Smooth muscle cell (in vitro differentiated cells): ENCODE measurements around the gene SCGB3A2. TPM values are rescaled to one million over a fixed set of nuclear protein-coding genes. Genes with fewer than 3 reads are reported as not detected.

ENCODE experiments used
- DNase-seq: peaks from one replicate; lab custom pipeline; 2025; ENCODE audit not compliant: unreplicated experiment; lab: John Stamatoyannopoulos, UW
- H2AFZ ChIP-seq: fragments of 200-600 bp; sonication (generic); 2 replicates; pipeline ENCODE4 v1.6.0; 2016; ENCODE audit warnings: antibody characterized with exemption, low read depth, mild to moderate bottlenecking
- H3F3A ChIP-seq: fragments of 200-600 bp; sonication (generic); 2 replicates; pipeline ENCODE4 v1.6.0; 2017; ENCODE audit warnings: antibody characterized with exemption, low read depth
- H3K27ac ChIP-seq: fragments of 200-600 bp; sonication (generic); 2 replicates; pipeline ENCODE4 v1.5.1; 2016; ENCODE audit warnings: low read depth, mild to moderate bottlenecking
- H3K27me3 ChIP-seq: fragments of 200-600 bp; sonication (generic); 2 replicates; pipeline ENCODE4 v1.6.1; 2016; ENCODE audit warnings: low read depth, mild to moderate bottlenecking
- H3K36me3 ChIP-seq: fragments of 200-600 bp; sonication (generic); 2 replicates; pipeline ENCODE4 v1.5.1; 2016; ENCODE audit warnings: low read depth
- H3K4me1 ChIP-seq: fragments of 200-600 bp; sonication (generic); 2 replicates; pipeline ENCODE4 v1.5.1; 2016; ENCODE audit warnings: low read depth
- H3K4me2 ChIP-seq: fragments of 200-600 bp; sonication (generic); 2 replicates; pipeline ENCODE4 v1.6.0; 2016; ENCODE audit warnings: mild to moderate bottlenecking
- H3K4me3 ChIP-seq: fragments of 200-600 bp; sonication (generic); 2 replicates; pipeline ENCODE4 v1.5.1; 2016; ENCODE audit warnings: mild to moderate bottlenecking
- H3K79me2 ChIP-seq: fragments of 200-600 bp; sonication (generic); 2 replicates; pipeline ENCODE4 v1.6.0; 2016; ENCODE audit warnings: low read depth, mild to moderate bottlenecking
- H3K9ac ChIP-seq: fragments of 200-600 bp; sonication (generic); 2 replicates; pipeline ENCODE4 v1.6.0; 2016; ENCODE audit warnings: low read depth
- H3K9me3 ChIP-seq: fragments of 200-600 bp; sonication (generic); replicated peaks from 2 replicates; pipeline ENCODE4 v1.5.1; 2016; ENCODE audit warnings: low read depth
- H4K20me1 ChIP-seq: fragments of 200-600 bp; sonication (generic); 2 replicates; pipeline ENCODE4 v1.6.0; 2016; ENCODE audit warnings: low read depth
- WGBS: methylation state at CpG from one replicate; pipeline ENCODE4 v1.1.7; 2016; ENCODE audit warnings: low lambda C conversion rate; 5-methylcytosine and 5-hydroxymethylcytosine counted together
- polyA plus RNA-seq: library from polyadenylated mRNA; unstranded; fragments of >200 nt; fragmentation: Nextera tagmentation; extraction: Ambion mirVana; gene quantifications from 2 replicates; pipeline ENCODE4 v1.2.1, GENCODE V29; 2016
- total RNA-seq: library from RNA; depleted of rRNA; stranded (reverse); fragments of >200 nt; gene quantifications from 2 replicates; pipeline ENCODE4 v1.2.3, GENCODE V29; 2014
- TF ChIP-seq, protein P1 (sequence below): fragments of 200-600 bp; sonication (generic); IDR thresholded peaks from 2 replicates; pipeline ENCODE4 v1.5.1; 2017; ENCODE audit warnings: borderline replicate concordance, mild to moderate bottlenecking, antibody characterized with exemption; ENCODE audit not compliant: insufficient read depth, poor library complexity, severe bottlenecking

The SCGB3A2 gene
- total and polyA plus RNA-seq, 2 experiments from 2014 or later: 2.3 to 3.9 TPM

DNA sequence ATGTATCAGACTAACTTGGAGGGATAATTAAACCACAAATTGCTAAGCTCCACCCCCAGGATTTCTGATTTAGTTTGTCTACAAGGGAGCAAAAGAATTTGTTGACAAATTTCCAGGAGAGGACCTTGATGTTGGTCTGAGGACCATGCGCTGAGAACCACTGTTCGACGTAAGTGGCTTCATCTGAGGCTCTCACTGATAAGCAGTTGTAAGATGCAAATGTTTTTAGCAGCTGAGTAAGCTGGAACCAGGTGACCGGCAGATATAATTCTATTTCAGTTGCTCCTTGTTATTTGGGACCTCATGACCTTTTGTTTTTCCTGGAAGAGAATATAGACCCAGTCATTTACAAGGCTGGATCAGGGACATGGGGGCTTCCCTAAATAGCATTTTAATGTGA, 32.9 kb upstream of the SCGB3A2 start:
- H3F3A ChIP-seq: no peaks in the 10 kb centered on the region
- no peaks in the 10 kb centered on the region for H4K20me1 ChIP-seq
- no peak overlapping the region for H2AFZ ChIP-seq
- H3K4me2 ChIP-seq: no peak overlapping the region
- H3K4me3 ChIP-seq: no peak overlapping the region
- H3K9me3 ChIP-seq: no peaks in the 10 kb centered on the region
- H3K27me3 ChIP-seq: peaks cover 66% of the 10 kb centered on the region
- TF ChIP-seq, protein P1, sequence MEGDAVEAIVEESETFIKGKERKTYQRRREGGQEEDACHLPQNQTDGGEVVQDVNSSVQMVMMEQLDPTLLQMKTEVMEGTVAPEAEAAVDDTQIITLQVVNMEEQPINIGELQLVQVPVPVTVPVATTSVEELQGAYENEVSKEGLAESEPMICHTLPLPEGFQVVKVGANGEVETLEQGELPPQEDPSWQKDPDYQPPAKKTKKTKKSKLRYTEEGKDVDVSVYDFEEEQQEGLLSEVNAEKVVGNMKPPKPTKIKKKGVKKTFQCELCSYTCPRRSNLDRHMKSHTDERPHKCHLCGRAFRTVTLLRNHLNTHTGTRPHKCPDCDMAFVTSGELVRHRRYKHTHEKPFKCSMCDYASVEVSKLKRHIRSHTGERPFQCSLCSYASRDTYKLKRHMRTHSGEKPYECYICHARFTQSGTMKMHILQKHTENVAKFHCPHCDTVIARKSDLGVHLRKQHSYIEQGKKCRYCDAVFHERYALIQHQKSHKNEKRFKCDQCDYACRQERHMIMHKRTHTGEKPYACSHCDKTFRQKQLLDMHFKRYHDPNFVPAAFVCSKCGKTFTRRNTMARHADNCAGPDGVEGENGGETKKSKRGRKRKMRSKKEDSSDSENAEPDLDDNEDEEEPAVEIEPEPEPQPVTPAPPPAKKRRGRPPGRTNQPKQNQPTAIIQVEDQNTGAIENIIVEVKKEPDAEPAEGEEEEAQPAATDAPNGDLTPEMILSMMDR: no peak
- no peak overlapping the region for H3K27ac ChIP-seq
- H3K36me3 ChIP-seq: no peaks in the 10 kb centered on the region
- H3K79me2 ChIP-seq: no peaks in the 10 kb centered on the region
- no peaks in the 10 kb centered on the region for H3K4me1 ChIP-seq
- no peak for DNase-seq
- no peak overlapping the region for H3K9ac ChIP-seq
- WGBS: 91% methylated on average over 4 of the region's 4 CpGs

DNA sequence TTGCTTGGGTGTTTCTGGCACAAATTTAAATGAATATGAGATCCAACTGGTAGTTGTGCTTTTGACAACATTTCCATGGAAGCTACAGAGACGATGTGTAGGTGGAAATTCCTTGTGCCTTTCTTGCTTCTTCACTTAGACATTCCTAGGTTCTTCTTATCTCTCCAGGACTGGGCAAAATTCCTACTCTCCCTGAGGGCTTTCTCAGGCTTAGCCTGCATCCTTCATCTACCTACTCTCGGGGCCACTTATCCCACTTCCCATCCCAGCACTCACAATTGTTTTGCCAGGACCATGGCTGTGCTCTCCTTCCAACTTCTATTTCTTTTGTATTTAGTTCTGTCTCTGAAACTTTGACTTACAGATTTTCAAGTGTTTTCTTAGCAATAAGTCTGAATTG, 29.3 kb upstream of the SCGB3A2 start:
- Histone ChIP-seq H3K9me3 (no peaks in the 10 kb centered on the region), H3K9ac (no peak overlapping the region), H3K36me3 (no peaks in the 10 kb centered on the region), H3K4me3 (no peak overlapping the region), H3K79me2 (no peaks in the 10 kb centered on the region), H2AFZ (no peak overlapping the region), H3K4me2 (peak overlapping the region; percentile 25), H3F3A (no peaks in the 10 kb centered on the region), H3K27ac (no peak overlapping the region), H3K4me1 (no peaks in the 10 kb centered on the region), H4K20me1 (no peaks in the 10 kb centered on the region), H3K27me3 (peaks cover 59% of the 10 kb centered on the region)
- no peak for DNase-seq
- 46% methylated on average over 2 of the region's 2 CpGs for WGBS
- TF ChIP-seq, protein P1: no peak

GRCh38 chr5:147851578-147851977, 26.9 kb upstream of the SCGB3A2 start:
- H3K27me3 ChIP-seq: peaks cover 57% of the 10 kb centered on the region
- no peaks in the 10 kb centered on the region for H3F3A ChIP-seq
- H4K20me1 ChIP-seq: no peaks in the 10 kb centered on the region
- no peak overlapping the region for H3K9ac ChIP-seq
- TF ChIP-seq, protein P1: no peak
- no peak overlapping the region for H3K4me2 ChIP-seq
- H3K4me3 ChIP-seq: no peak overlapping the region
- DNase-seq: no peak
- H3K9me3 ChIP-seq: no peaks in the 10 kb centered on the region
- no peak overlapping the region for H2AFZ ChIP-seq
- 90% methylated on average over 3 of the region's 3 CpGs for WGBS
- no peaks in the 10 kb centered on the region for H3K79me2 ChIP-seq
- no peaks in the 10 kb centered on the region for H3K4me1 ChIP-seq
- no peak overlapping the region for H3K27ac ChIP-seq
- no peaks in the 10 kb centered on the region for H3K36me3 ChIP-seq

- Histone ChIP-seq H3K4me1 (no peaks in the 10 kb centered on the region), H3K36me3 (no peaks in the 10 kb centered on the region), H2AFZ (no peak overlapping the region), H3F3A (no peaks in the 10 kb centered on the region), H3K9ac (no peak overlapping the region), H3K4me3 (no peak overlapping the region), H3K79me2 (no peaks in the 10 kb centered on the region), H3K27me3 (peaks cover 49% of the 10 kb centered on the region), H3K27ac (no peak overlapping the region), H3K9me3 (no peaks in the 10 kb centered on the region), H3K4me2 (no peak overlapping the region), H4K20me1 (no peaks in the 10 kb centered on the region)
- WGBS: 82% methylated on average over 3 of the region's 3 CpGs
- DNase-seq: no peak
- TF ChIP-seq, protein P1: no peak
Observed at GRCh38 chr5:147852365-147852764, 26.1 kb upstream of the SCGB3A2 start.
